H9 (cell line): ENCODE measurements around the gene DPF3. TPM values are rescaled to one million over a fixed set of nuclear protein-coding genes. Genes with fewer than 3 reads are reported as not detected.

Experiments
- DNase-seq: peaks from one replicate; pipeline ENCODE4 v3.0.0-alpha.2; 2017
- H2AFZ ChIP-seq: one replicate; pipeline ENCODE4 v1.6.1; 2013; ENCODE audit warnings: mild to moderate bottlenecking, low read length, control low read depth, moderate library complexity
- H2AK5ac ChIP-seq: 2 replicates; pipeline ENCODE4 v1.6.1; 2013; ENCODE audit warnings: low read length, control low read depth, mixed read lengths; ENCODE audit not compliant: insufficient read length
- H2BK120ac ChIP-seq: one replicate; pipeline ENCODE4 v1.6.1; 2013; ENCODE audit warnings: low read depth, mild to moderate bottlenecking, low read length, control low read depth, inconsistent platforms; ENCODE audit not compliant: poor library complexity, severe bottlenecking
- H2BK12ac ChIP-seq: 2 replicates; pipeline ENCODE4 v1.6.1; 2013; ENCODE audit warnings: low read length, control low read depth, mixed read lengths, low read depth; ENCODE audit not compliant: insufficient read length
- H2BK15ac ChIP-seq: 2 replicates; pipeline ENCODE4 v1.6.1; 2013; ENCODE audit warnings: low read depth, low read length, control low read depth
- H2BK20ac ChIP-seq: one replicate; pipeline ENCODE4 v1.6.1; 2013; ENCODE audit warnings: low read depth, mild to moderate bottlenecking, low read length, control low read depth, inconsistent platforms; ENCODE audit not compliant: poor library complexity, severe bottlenecking
- H2BK5ac ChIP-seq: 2 replicates; pipeline ENCODE4 v1.6.1; 2013; ENCODE audit warnings: low read length, control low read depth, mixed read lengths; ENCODE audit not compliant: insufficient read length
- H3K14ac ChIP-seq: 2 replicates; pipeline ENCODE4 v1.6.1; 2013; ENCODE audit warnings: low read length, control low read depth; ENCODE audit not compliant: insufficient read depth
- H3K18ac ChIP-seq: 2 replicates; pipeline ENCODE4 v1.6.1; 2013; ENCODE audit warnings: low read depth, mild to moderate bottlenecking, mixed read lengths, low read length, control low read depth; ENCODE audit not compliant: insufficient read length
- H3K23ac ChIP-seq: 2 replicates; pipeline ENCODE4 v1.6.1; 2013; ENCODE audit warnings: low read length, control low read depth, mixed read lengths, low read depth; ENCODE audit not compliant: insufficient read length
- H3K23me2 ChIP-seq: 2 replicates; pipeline ENCODE4 v1.6.1; 2013; ENCODE audit warnings: low read depth, mild to moderate bottlenecking, mixed read lengths, low read length, control low read depth; ENCODE audit not compliant: insufficient read length, poor library complexity, severe bottlenecking
- H3K27ac ChIP-seq: 2 replicates; pipeline ENCODE4 v1.5.1; 2013; ENCODE audit warnings: low read length, control low read depth, mixed read lengths, low read depth; ENCODE audit not compliant: insufficient read length
- H3K27me3 ChIP-seq: 2 replicates; pipeline ENCODE4 v1.6.1; 2013; ENCODE audit warnings: low read length, control low read depth, inconsistent platforms; ENCODE audit not compliant: insufficient read depth
- H3K4ac ChIP-seq: 2 replicates; pipeline ENCODE4 v1.6.1; 2013; ENCODE audit warnings: low read depth, mild to moderate bottlenecking, control low read depth, inconsistent platforms, low read length, moderate library complexity
- H3K4me1 ChIP-seq: 2 replicates; pipeline ENCODE4 v1.6.1; 2013; ENCODE audit warnings: low read length, control low read depth, inconsistent platforms; ENCODE audit not compliant: insufficient read depth
- H3K4me2 ChIP-seq: 2 replicates; pipeline ENCODE4 v1.6.1; 2013; ENCODE audit warnings: low read length, control low read depth, mixed read lengths; ENCODE audit not compliant: insufficient read length, insufficient read depth
- H3K56ac ChIP-seq: 2 replicates; pipeline ENCODE4 v1.6.1; 2013; ENCODE audit warnings: low read depth, mild to moderate bottlenecking, mixed read lengths, low read length, control low read depth; ENCODE audit not compliant: insufficient read length
- H3K79me1 ChIP-seq: 2 replicates; pipeline ENCODE4 v1.6.1; 2013; ENCODE audit warnings: low read depth, mild to moderate bottlenecking, moderate library complexity, low read length, control low read depth, inconsistent platforms; ENCODE audit not compliant: insufficient read depth, poor library complexity, severe bottlenecking
- H3K79me2 ChIP-seq: 2 replicates; pipeline ENCODE4 v1.6.1; 2013; ENCODE audit warnings: low read length, control low read depth, inconsistent platforms; ENCODE audit not compliant: insufficient read depth
- H3K9ac ChIP-seq: 2 replicates; pipeline ENCODE4 v1.6.1; 2013; ENCODE audit warnings: low read length, control low read depth, mixed read lengths; ENCODE audit not compliant: insufficient read length; ENCODE audit errors: extremely low read depth
- H3K9me3 ChIP-seq: one replicate; pipeline ENCODE4 v1.6.1; 2013; ENCODE audit warnings: low read depth, low read length, inconsistent platforms; ENCODE audit not compliant: control insufficient read depth
- H3T11ph ChIP-seq: one replicate; pipeline ENCODE4 v1.6.1; 2013; ENCODE audit warnings: mild to moderate bottlenecking, low read length, control low read depth, inconsistent platforms
- H4K20me1 ChIP-seq: one replicate; pipeline ENCODE4 v1.6.1; 2013; ENCODE audit not compliant: control insufficient read depth, insufficient read length, insufficient read depth
- H4K5ac ChIP-seq: 2 replicates; pipeline ENCODE4 v1.6.1; 2013; ENCODE audit warnings: low read depth, mild to moderate bottlenecking, mixed read lengths, low read length, control low read depth; ENCODE audit not compliant: insufficient read length
- H4K8ac ChIP-seq: replicated peaks from 2 replicates; pipeline ENCODE4 v1.6.1; 2013; ENCODE audit warnings: low read length, control low read depth, mixed read lengths, low read depth; ENCODE audit not compliant: insufficient read length
- H4K91ac ChIP-seq: 2 replicates; pipeline ENCODE4 v1.6.1; 2013; ENCODE audit warnings: low read depth, mild to moderate bottlenecking, moderate library complexity, mixed read lengths, low read length, control low read depth; ENCODE audit not compliant: insufficient read length
- H3K27ac Mint-ChIP-seq, 3 experiments: 2 replicates in 2 of 3; 3 replicates in 1 of 3; pipeline ENCODE4 v1.8.0; 2020 to 2021; ENCODE audit warnings: mixed read lengths in 3 of 3, mild to moderate bottlenecking in 1 of 3, moderate library complexity in 1 of 3
- H3K27me3 Mint-ChIP-seq: 2 replicates; pipeline ENCODE4 v1.8.0; 2021; ENCODE audit warnings: low read depth, mild to moderate bottlenecking, moderate library complexity, mixed read lengths
- H3K36me3 Mint-ChIP-seq, 3 experiments: 2 replicates in 2 of 3; 3 replicates in 1 of 3; pipeline ENCODE4 v1.8.0; 2020 to 2021; ENCODE audit warnings: low read depth in 3 of 3, mixed read lengths in 3 of 3; ENCODE audit not compliant: insufficient read depth in 1 of 3
- H3K4me1 Mint-ChIP-seq, 2 experiments: 2 replicates each; pipeline ENCODE4 v1.8.0; 2020; ENCODE audit warnings: mixed read lengths in 2 of 2
- H3K4me3 Mint-ChIP-seq, 2 experiments: 2 replicates in 1 of 2; 3 replicates in 1 of 2; pipeline ENCODE4 v1.8.0; 2020 to 2021; ENCODE audit warnings: mild to moderate bottlenecking in 2 of 2, mixed read lengths in 2 of 2, moderate library complexity in 1 of 2
- H3K9me3 Mint-ChIP-seq, 2 experiments: 2 replicates in 1 of 2; 3 replicates in 1 of 2; pipeline ENCODE4 v1.8.0; 2020; ENCODE audit warnings: mild to moderate bottlenecking in 2 of 2, mixed read lengths in 2 of 2, moderate library complexity in 1 of 2
- WGBS: extraction: QIAGEN DNeasy Blood & Tissue Kit; methylation state at CpG from one replicate; pipeline ENCODE4 v1.1.7; 2013; ENCODE audit warnings: missing lambda C conversion rate, low lambda C conversion rate, mixed read lengths; ENCODE audit not compliant: insufficient read length; ENCODE audit errors: extremely low coverage; 5-methylcytosine and 5-hydroxymethylcytosine counted together
- total RNA-seq: library from RNA; stranded (reverse); gene quantifications from 2 replicates; pipeline ENCODE4 v1.2.1, GENCODE V29; 2021
- TF ChIP-seq, protein P1 (sequence below): fragments of 200-600 bp; sonication (generic); conservative IDR thresholded peaks from 3 replicates; pipeline ENCODE4 v1.8.0; 2021; ENCODE audit warnings: antibody characterized with exemption, mild to moderate bottlenecking

Gene DPF3
- total RNA-seq, 1 experiment from 2014 or later = not detected

DNA sequence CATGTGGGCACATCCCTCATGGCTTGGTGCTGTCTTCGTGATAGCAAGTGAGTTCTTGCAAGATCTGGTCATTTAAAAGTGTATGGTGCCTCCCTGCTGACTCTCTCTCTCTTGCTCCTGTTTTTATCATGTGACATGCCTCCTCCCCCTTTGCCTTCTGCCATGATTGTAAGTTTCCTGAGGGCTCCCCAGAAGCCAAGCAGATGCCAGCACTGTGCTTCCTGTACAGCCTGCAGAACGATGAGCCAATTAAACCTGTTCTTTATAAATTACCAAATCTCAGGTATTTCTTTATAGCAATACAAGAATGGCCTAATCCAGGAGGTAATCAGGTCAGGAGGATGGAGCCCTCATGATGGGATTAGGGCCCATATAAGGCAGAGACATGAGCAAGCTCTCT, 116.3 kb downstream of the DPF3 start:
- Histone ChIP-seq H3K56ac (no peak overlapping the region), H3K18ac (no peak overlapping the region), H2BK12ac (no peak overlapping the region), H4K8ac (no peak overlapping the region), H3K79me1 (no peaks in the 10 kb centered on the region), H3K9me3 (peaks cover 8% of the 10 kb centered on the region), H3K4me1 (no peaks in the 10 kb centered on the region), H4K20me1 (no peaks in the 10 kb centered on the region), H3K4ac (no peak overlapping the region), H3K23me2 (no peaks in the 10 kb centered on the region), H3K79me2 (no peaks in the 10 kb centered on the region), H2BK20ac (no peak overlapping the region), H3K14ac (no peak overlapping the region), H2AK5ac (no peak overlapping the region), H3K27me3 (no peaks in the 10 kb centered on the region), H2BK120ac (no peak overlapping the region), H3K9ac (no peak overlapping the region), H2AFZ (no peak overlapping the region), H4K91ac (no peak overlapping the region), H3K27ac (no peak overlapping the region), H2BK5ac (no peak overlapping the region), H2BK15ac (no peak overlapping the region), H3K23ac (no peak overlapping the region), H4K5ac (no peak overlapping the region), H3T11ph (no peak overlapping the region), H3K4me2 (no peak overlapping the region)
- Mint-ChIP-seq H3K4me3 (no peak overlapping the region), H3K27ac (no peak overlapping the region), H3K27me3 (peaks cover 5% of the 10 kb centered on the region), H3K9me3 (peaks cover 8 to 11% of the 10 kb centered on the region in 2 experiments; a peak in 4 of 5 replicates), H3K36me3 (peaks cover 0 to 9% (median 2%) of the 10 kb centered on the region in 3 experiments; a peak in 3 of 7 replicates), H3K4me1 (peaks cover 9 to 12% of the 10 kb centered on the region in 2 experiments)
- DNase-seq = no peak
- WGBS = no CpG with 5 or more reads among the region's 2 CpGs
- TF ChIP-seq, protein P1, sequence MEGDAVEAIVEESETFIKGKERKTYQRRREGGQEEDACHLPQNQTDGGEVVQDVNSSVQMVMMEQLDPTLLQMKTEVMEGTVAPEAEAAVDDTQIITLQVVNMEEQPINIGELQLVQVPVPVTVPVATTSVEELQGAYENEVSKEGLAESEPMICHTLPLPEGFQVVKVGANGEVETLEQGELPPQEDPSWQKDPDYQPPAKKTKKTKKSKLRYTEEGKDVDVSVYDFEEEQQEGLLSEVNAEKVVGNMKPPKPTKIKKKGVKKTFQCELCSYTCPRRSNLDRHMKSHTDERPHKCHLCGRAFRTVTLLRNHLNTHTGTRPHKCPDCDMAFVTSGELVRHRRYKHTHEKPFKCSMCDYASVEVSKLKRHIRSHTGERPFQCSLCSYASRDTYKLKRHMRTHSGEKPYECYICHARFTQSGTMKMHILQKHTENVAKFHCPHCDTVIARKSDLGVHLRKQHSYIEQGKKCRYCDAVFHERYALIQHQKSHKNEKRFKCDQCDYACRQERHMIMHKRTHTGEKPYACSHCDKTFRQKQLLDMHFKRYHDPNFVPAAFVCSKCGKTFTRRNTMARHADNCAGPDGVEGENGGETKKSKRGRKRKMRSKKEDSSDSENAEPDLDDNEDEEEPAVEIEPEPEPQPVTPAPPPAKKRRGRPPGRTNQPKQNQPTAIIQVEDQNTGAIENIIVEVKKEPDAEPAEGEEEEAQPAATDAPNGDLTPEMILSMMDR = no peak
